ENCODE results near the gene TNFRSF25. TPM values are rescaled to one million over a fixed set of nuclear protein-coding genes. Genes with fewer than 3 reads are reported as not detected.

The TNFRSF25 gene
- total RNA-seq, 1 experiment from 2014 or later = 19.4 TPM

DNA sequence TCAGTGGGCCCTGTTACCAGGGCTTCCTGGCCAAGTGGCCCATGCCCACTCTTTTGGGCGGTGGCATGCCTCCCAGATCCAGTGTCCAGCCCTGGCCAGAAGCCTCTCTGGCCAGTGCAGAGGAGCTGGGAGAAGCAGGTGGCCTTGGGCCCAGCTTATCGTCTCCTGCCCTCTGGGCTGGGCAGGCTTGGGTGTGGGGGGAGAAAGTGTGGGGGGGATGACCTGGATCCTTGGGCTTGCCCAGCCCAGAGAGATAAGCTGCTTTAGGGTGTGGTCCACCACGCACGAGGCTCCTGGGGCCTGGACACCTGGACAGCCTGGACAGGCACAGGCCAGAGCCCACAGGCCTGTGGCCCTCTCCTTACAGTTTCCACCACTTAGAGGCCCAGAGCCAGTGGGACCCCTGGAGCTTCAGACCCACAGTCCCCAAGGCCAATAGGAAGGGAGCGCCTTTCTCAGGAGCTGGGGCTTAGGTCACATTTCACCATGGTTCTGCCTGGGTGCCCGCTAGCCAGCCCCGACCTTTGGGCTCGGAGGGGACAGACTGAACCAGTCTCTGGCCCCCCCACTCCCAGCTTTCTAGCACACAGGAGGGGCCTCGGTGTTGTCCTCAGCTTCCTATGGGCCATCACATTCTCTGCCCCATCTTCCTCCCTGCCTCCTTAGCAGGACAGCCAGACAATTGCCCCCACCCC lies 39.5 kb downstream of the TNFRSF25 start:
- no peak overlapping the region for H2BK5ac ChIP-seq (ENCODE audit: insufficient read length, low read length)
- H3K27me3 ChIP-seq (ENCODE audit: insufficient read depth, low read length) = peaks cover 36% of the 10 kb centered on the region; the same call in 1 of the 2 replicates
- no peaks in the 10 kb centered on the region for H3K79me2 ChIP-seq (ENCODE audit: insufficient read depth, low read length)
- H3K9ac ChIP-seq (ENCODE audit: extremely low read depth, insufficient read length, low read length) = no peak overlapping the region
- no peak overlapping the region for H2AK5ac ChIP-seq (ENCODE audit: insufficient read length, low read length)
- H3K9me3 Mint-ChIP-seq = peaks cover 0 to 3% of the 10 kb centered on the region in 2 experiments; a peak in 2 of 5 replicates
- H3K4me3 Mint-ChIP-seq = no peak overlapping the region
- TF ChIP-seq, protein P1, sequence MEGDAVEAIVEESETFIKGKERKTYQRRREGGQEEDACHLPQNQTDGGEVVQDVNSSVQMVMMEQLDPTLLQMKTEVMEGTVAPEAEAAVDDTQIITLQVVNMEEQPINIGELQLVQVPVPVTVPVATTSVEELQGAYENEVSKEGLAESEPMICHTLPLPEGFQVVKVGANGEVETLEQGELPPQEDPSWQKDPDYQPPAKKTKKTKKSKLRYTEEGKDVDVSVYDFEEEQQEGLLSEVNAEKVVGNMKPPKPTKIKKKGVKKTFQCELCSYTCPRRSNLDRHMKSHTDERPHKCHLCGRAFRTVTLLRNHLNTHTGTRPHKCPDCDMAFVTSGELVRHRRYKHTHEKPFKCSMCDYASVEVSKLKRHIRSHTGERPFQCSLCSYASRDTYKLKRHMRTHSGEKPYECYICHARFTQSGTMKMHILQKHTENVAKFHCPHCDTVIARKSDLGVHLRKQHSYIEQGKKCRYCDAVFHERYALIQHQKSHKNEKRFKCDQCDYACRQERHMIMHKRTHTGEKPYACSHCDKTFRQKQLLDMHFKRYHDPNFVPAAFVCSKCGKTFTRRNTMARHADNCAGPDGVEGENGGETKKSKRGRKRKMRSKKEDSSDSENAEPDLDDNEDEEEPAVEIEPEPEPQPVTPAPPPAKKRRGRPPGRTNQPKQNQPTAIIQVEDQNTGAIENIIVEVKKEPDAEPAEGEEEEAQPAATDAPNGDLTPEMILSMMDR (conservative IDR thresholded peaks at IDR 0.05) = no peak
- no peak overlapping the region for H3K18ac ChIP-seq (ENCODE audit: insufficient read length, low read depth, low read length)
- H2AFZ ChIP-seq (ENCODE audit: low read length) = no peak overlapping the region
- no peak overlapping the region for H4K91ac ChIP-seq (ENCODE audit: insufficient read length, low read depth, low read length)
- H3K36me3 Mint-ChIP-seq (ENCODE audit: insufficient read depth in 1 of 3, low read depth in 3 of 3) = no peaks in the 10 kb centered on the region
- no peak overlapping the region for H2BK12ac ChIP-seq (ENCODE audit: insufficient read length, low read depth, low read length)
- no peaks in the 10 kb centered on the region for H4K20me1 ChIP-seq (ENCODE audit: control insufficient read depth, insufficient read depth, insufficient read length)
- no peak overlapping the region for H3K14ac ChIP-seq (ENCODE audit: insufficient read depth, low read length)
- no CpG with 5 or more reads among the region's 9 CpGs for WGBS (ENCODE audit: extremely low coverage, insufficient read length, low lambda C conversion rate)
- H3K4me2 ChIP-seq (ENCODE audit: insufficient read depth, insufficient read length, low read length) = no peak overlapping the region
- H2BK15ac ChIP-seq (ENCODE audit: low read depth, low read length) = no peak overlapping the region
- no peak overlapping the region for H3K27ac Mint-ChIP-seq
- H3K9me3 ChIP-seq (ENCODE audit: control insufficient read depth, low read depth, low read length) = no peaks in the 10 kb centered on the region
- H4K8ac ChIP-seq (replicated peaks; ENCODE audit: insufficient read length, low read depth, low read length) = no peak overlapping the region
- peaks cover 17 to 26% of the 10 kb centered on the region in 2 experiments for H3K4me1 Mint-ChIP-seq
- peaks cover 3% of the 10 kb centered on the region for H3K23me2 ChIP-seq (ENCODE audit: insufficient read length, low read depth, low read length, poor library complexity, severe bottlenecking)
- no peak overlapping the region for H3K27ac ChIP-seq (ENCODE audit: insufficient read length, low read depth, low read length)
- H3K56ac ChIP-seq (ENCODE audit: insufficient read length, low read depth, low read length) = no peak overlapping the region
- H3K23ac ChIP-seq (ENCODE audit: insufficient read length, low read depth, low read length) = no peak overlapping the region
- no peaks in the 10 kb centered on the region for H3K4me1 ChIP-seq (ENCODE audit: insufficient read depth, low read length)
- no peaks in the 10 kb centered on the region for H3K79me1 ChIP-seq (ENCODE audit: insufficient read depth, low read depth, low read length, poor library complexity, severe bottlenecking)
- H2BK120ac ChIP-seq (ENCODE audit: low read depth, low read length, poor library complexity, severe bottlenecking) = no peak overlapping the region
- no peak overlapping the region for H4K5ac ChIP-seq (ENCODE audit: insufficient read length, low read depth, low read length)
- H3K27me3 Mint-ChIP-seq (ENCODE audit: low read depth) = peaks cover 80% of the 10 kb centered on the region
- DNase-seq = no peak
- H3T11ph ChIP-seq (ENCODE audit: low read length) = no peak overlapping the region
- no peak overlapping the region for H2BK20ac ChIP-seq (ENCODE audit: low read depth, low read length, poor library complexity, severe bottlenecking)
- no peak overlapping the region for H3K4ac ChIP-seq (ENCODE audit: low read depth, low read length)

Measured in H9 (cell line).